HCT116 (cell line): ENCODE results near the gene PDE6D.

ENCODE experiments used
- ATF3 ChIP-seq: IDR thresholded peaks from 2 replicates; pipeline ENCODE4 v1.6.1; 2012
- CTCF ChIP-seq, 3 experiments: fragments of 200-600 bp in 1 of 3; sonication (generic) in 1 of 3; IDR thresholded peaks in 2 of 3; conservative IDR thresholded peaks in 1 of 3; 2 replicates each; pipeline ENCODE4 v1.5.1; 2012 to 2017; ENCODE audit warnings: low read depth in 2 of 3, low read length in 2 of 3, antibody characterized with exemption in 1 of 3, borderline replicate concordance in 1 of 3, control low read depth in 1 of 3, mild to moderate bottlenecking in 1 of 3, mixed read lengths in 1 of 3, mixed run types in 1 of 3, moderate library complexity in 1 of 3; ENCODE audit not compliant: insufficient read depth in 1 of 3
- POLR2A ChIP-seq: IDR thresholded peaks from 2 replicates; pipeline ENCODE4 v1.7.0; 2011; ENCODE audit warnings: borderline replicate concordance; ENCODE audit not compliant: insufficient read depth, insufficient read length; ENCODE audit errors: extremely low read depth

GRCh38 chr2:231751042-231751815 is 29.9 kb downstream of the PDE6D start:
- TF ChIP-seq CTCF (IDR thresholded peaks at IDR 0.05 in 2 of 3, conservative IDR thresholded peaks at IDR 0.05 in 1 of 3; ENCODE audit: borderline replicate concordance in 1 of 3, insufficient read depth in 1 of 3, low read depth in 2 of 3, low read length in 2 of 3) = no peak
- TF ChIP-seq ATF3 = no peak
- TF ChIP-seq POLR2A = no peak
